RPMI8226 (cell line): ENCODE results near the gene CDH16.
A peak's percentile ranks its signal among the peaks of the same experiment; 100 is the strongest.
"Not testable (repeated sequence)": the region's sequence is repeated elsewhere in the genome, so short reads cannot be mapped to it uniquely, and the experiment has no call there.

ENCODE experiments used
- DNase-seq: peaks from one replicate; pipeline ENCODE4 v3.0.0-alpha.2; 2015

CDH16 gene

GRCh38 chr16:66871363-66871762 lies 47.3 kb downstream of the CDH16 start:
- not testable (repeated sequence) for DNase-seq

- DNase-seq: no peak
Observed at GRCh38 chr16:66869424-66869823, 49.3 kb downstream of the CDH16 start.

GRCh38 chr16:66863707-66864106 lies 55.0 kb downstream of the CDH16 start:
- no peak for DNase-seq

GRCh38 chr16:66862023-66862520 lies 56.6 kb downstream of the CDH16 start:
- no peak for DNase-seq

GRCh38 chr16:66859397-66860068 lies 59.2 kb downstream of the CDH16 start:
- peak; percentile 55 for DNase-seq

GRCh38 chr16:66858740-66859396 lies 59.8 kb downstream of the CDH16 start:
- peak; percentile 93 for DNase-seq
